Activated CD4-positive, CD25-positive, alpha-beta regulatory T cell treated with anti-CD3 and anti-CD28 coated beads, Interleukin-2, amount 50 U/mL, for 16 hours (primary cell): ENCODE data around the gene DNAJC5G.
"Not testable (repeated sequence)": the region's sequence is repeated elsewhere in the genome, so short reads cannot be mapped to it uniquely, and the experiment has no call there.

Source experiments
- DNase-seq: peaks from one replicate; pipeline ENCODE4 v3.0.0-alpha.2; 2020; ENCODE audit warnings: low read depth, low spot score

The DNAJC5G gene

GRCh38 chr2:27251766-27252165 is 23.5 kb upstream of the DNAJC5G start:
- no peak for DNase-seq

- DNase-seq, result no peak
Measured at GRCh38 chr2:27255187-27255586, 20.0 kb upstream of the DNAJC5G start.

- no peak for DNase-seq
Measured at GRCh38 chr2:27255660-27256059, 19.6 kb upstream of the DNAJC5G start.

DNA sequence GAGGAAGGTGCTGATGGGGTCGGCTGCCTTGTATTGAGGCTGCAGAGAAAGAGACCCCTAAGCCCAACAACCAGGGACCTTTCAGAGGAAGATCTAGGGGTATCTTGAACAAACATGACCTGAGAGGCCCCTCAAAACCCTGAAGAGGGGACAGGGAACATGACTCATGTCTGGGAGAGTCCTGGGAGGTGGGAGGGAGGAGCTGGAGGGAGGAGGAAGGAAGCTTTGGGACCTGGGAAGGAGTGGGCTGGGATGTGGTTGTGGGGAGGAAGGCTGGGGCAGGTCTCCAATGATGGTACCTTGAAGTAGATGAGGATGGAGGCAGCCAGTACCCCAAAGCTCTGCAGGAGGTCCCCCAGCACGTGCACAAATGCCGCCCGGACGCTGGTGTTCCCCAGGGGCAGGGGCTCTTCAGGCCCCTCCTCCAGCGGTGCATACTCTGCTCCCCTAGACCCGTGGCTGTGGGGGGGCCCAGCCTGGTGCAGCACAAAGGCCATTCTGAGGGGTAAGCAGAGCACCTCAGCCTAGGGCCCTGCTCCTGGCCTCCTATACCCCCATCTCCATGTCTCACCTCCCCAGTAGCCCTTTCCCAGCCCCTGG is 18.3 kb upstream of the DNAJC5G start:
- no peak for DNase-seq

GRCh38 chr2:27258051-27258450 is 17.2 kb upstream of the DNAJC5G start:
- no peak for DNase-seq

GRCh38 chr2:27261241-27261925 is 13.8 kb upstream of the DNAJC5G start:
- DNase-seq, result no peak

GRCh38 chr2:27261926-27262298 is 13.3 kb upstream of the DNAJC5G start:
- DNase-seq, result no peak

DNA sequence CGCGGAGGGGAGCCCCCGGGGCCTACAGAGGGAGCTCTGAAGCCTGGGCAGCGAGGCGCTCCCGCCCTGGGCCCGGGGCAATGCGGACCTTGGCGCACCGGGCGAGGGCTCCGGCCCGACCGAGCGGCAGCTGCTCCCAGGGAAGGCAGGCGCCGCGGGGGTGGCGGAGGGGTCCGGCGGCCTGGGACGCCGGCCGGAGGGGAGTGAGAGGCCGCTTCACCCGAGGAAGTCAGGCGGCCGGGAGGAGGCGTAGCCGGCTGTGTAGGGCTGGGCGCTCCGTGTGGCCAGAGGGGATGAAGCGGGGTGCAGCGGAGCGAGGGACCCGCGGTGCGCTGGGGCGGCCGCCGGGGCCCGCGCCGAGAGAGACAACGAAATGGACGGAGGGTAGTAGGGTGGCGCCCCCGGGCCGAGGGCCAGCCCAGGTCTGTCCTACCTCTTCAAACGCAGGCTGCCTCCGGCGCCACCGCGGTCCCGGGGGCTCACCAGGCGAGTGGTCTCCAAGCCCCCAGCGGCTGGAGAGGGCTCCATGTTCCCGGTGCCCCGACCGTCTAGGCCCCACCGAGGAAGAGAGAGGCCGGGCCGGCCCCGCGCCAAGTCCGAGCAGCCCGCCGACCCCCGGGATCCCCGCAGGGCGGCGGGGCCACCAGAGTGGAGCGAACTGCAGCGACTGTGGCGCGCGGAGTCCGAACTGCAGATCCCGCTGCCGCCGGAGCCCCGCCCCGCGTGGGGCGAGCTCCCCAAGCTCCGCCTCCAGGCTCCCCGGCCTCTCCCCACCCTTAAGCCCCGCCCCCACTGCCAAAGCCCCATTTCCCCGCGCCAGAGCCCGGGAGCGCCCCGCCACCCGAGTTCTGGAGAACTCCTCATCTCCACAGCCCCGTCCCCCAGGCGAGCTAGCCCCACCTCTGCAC is 12.6 kb upstream of the DNAJC5G start, which contains the start of gene SLC30A3:
Gene SLC30A3 (minus strand): TSS at position 669 of the 908 bp plus-strand sequence. CDS start 141 bp downstream, at position 528.
- DNase-seq, result peak; percentile 31

DNA sequence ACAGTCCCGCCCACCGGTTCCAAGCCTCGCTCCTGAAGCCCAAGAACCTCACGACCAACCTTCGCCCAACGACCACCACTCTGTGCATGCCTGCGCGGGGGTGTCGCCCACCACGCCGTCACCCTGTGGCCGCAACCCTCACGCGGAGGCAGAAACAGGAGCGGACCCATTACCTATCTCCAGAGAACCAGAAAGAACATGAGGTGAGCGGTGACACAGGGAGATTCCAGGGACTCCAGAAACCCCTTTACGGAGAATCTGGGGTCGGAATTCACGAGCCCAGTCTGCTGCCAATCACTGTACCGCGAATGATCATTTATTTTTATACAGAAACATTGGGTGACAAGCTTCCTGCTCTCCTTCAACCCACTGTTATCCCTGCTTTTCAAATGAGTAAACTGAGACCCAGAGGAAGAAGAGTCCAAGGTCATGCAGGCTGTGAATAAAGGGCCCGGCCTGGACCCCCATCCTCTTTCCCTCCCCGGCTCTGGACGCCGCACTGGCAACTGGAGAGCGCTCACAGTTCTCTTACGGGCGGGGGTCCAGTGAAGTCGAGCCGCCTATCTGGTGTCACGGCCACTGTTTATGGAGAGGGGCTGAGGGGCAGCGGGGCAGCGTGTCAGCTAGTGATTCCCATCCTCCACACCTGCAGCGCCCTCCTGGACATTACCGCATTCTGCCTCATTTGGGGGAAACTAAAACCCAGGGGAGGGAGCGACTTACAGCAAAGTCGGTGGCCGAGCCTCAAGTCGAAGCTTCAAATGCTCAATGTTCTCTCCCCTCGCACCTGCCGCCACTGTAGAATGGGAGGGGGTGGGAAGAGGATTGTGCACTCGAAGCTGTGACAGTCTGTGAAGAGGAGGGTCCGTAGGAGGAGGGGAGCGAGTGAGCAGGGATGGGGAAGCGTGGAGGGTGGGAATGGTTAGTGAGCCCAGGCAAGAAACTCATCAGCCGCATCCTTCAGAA is 11.7 kb upstream of the DNAJC5G start:
- DNase-seq, result no peak

GRCh38 chr2:27264253-27264752 is 10.9 kb upstream of the DNAJC5G start:
- DNase-seq, result no peak

GRCh38 chr2:27264753-27265535 is 10.3 kb upstream of the DNAJC5G start:
- DNase-seq, result no peak

DNA sequence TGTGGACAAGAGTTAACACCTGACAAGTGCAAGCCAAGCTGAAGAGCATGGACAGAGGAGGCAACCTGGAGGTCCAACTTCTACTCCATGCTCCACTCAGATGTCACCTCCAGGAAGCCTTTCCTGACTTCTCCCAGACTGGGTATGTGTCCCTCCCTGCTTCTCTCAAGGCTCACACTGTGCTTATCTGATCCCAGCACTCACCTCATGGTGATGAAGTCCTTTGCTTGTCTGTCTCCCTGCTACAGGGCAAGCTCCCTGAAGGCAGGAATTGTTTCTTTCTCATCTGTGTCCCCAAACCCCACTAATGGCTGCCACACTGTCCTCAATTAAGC is 9.7 kb upstream of the DNAJC5G start:
- DNase-seq, result no peak

DNA sequence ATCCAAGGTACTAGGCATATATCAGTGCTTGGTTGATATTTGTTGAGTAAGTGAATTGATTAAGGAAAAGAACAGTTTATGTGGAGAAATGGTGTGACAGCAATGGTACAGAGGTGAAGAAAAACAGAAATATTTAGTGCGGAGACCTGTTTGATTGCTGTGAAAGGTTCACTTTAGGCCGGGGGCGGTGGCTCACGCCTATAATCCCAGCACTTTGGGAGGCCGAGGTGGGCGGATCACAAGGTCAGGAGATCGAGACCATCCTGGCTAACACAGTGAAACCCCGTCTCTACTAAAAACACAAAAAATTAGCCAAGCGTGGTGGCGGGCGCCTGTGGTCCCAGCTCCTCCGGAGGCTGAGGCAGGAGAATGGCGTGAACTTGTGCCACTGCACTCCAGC is 6.9 kb upstream of the DNAJC5G start:
- DNase-seq, result not testable (repeated sequence)

DNA sequence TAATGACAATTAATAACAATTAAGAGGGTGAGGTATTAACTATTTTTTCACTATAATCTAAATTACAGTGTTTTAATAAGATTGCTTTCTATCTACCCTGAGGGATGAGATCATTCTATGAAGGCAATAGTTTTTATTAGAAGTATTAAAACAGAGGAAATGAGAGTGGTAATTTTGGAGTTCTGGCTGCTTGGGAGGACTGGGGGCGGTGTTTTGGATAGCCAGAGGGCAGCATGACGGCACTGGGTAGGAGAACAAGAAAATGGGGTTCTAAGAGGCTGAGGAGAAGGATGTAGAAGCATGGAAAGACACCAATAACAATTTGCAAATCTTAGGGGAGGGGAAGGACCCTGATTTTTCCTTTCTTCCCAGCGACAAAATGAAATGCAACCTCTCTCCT is 5.1 kb upstream of the DNAJC5G start:
- no peak for DNase-seq

- no peak for DNase-seq
Measured at GRCh38 chr2:27270670-27271069, 4.6 kb upstream of the DNAJC5G start.

- no peak for DNase-seq
Measured at GRCh38 chr2:27271631-27272340, 3.4 kb upstream of the DNAJC5G start.

DNA sequence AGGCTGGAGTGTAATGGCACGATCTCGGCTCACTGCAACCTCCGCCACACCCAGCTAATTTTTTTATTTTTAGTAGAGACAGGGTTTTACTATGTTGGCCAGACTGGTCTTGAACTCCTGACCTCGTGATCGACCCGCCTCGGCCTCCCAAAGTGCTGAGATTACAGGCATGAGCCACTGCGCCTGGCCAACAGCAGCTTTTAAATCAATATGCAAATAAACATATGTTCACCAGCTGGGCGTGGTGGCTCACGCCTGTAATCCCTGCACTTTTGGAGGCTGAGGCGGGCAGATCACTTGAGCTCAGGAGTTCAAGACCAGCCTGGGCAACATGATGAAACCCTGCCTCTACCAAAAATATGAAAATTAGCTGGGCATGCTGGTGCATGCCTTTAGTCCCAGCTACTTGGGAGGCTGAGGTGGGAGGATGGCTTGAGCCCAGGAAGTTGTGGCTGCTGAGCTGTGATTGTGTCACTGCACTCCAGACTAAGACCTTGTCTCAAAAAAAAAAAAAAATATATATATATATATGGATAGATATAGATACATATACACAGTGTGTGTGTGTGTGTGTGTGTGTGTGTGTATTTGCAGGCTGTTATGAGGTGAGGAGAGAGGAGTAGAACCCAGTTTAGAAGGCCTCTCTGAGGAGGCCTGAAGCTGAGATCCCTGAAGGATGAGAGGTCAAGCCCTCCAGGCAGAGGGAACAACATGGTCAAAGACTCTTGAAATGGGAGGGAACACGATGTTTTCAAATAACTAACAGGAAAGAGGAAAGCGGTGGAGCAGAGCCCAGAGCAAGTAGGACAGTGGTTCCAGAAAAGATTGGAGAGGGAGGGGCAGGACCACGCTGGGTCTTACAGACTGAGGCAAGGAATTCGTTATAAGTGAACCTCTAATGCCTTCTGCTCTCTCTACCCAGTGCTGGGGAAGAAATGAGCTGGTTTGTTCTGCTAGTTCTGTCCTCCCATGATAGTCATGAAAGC is 2.4 kb upstream of the DNAJC5G start:
- not testable (repeated sequence) for DNase-seq

DNA sequence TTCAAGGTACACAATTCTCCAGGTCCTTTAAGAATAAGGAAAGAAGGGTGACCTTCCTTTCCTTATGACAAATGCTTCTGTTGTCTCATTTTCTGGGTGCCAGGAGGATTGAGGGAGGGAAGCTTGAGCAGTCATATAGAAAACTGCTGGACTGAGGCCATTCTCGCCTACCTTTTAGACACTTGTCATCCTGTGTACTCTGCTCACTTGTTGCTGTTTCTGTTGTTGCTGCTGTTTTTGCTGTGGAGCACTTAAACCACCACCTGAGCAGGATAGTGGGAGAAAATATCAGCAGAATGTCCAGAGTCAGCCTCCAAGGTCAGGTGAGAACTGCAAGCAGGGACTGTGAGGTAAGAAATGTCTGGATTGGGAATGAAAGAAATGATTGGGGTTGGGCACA is 2.8 kb downstream of the DNAJC5G start:
- no peak for DNase-seq

GRCh38 chr2:27280826-27281225 is 5.6 kb downstream of the DNAJC5G start:
- DNase-seq, result no peak
